ENCODE data around the gene DACT2. TPM values are rescaled to one million over a fixed set of nuclear protein-coding genes. Genes with fewer than 3 reads are reported as not detected.
"Not testable (repeated sequence)": the region's sequence is repeated elsewhere in the genome, so short reads cannot be mapped to it uniquely, and the experiment has no call there.

The DACT2 gene
- total RNA-seq, 2 donors from 2014 or later, result 16.6 to 39.9 TPM

DNA sequence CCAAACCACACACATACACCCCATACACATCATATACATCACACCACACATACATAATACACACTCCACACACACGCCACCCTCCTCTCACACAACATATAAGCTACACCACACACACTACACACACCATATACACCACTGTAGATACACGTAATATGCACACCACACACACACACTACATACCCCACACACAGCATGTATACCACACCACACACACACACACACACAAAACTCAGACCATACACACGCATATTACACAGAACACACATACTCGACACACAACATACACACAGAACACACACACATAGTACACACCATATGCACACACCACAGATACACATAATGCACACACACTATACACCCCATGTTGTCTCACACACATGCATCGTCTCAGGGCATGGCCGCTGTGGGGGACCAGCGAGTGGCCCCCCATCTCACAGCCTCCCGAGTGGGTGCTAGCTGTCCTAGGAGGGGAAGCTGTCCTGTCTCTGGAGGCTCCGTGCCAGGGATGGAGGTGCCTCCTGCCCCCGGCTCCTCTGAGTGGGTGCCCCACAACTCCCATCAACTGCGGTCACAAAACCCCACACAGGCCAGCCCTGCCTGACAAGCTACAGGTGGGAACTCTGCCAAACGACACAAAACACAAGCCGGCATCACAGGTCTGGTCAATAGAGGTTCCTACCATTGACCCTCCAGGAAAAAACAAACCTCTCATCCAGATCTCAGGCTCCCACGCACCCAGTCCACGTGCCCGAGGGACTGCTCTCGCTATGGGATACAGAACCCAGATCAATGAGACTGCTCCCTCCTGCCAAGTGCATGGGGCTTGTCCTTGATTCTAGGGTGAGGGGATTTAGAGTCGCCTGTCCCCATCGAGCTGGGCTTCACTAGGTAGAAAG, 49.1 kb downstream of the DACT2 start:
- Mint-ChIP-seq H3K27me3 (ENCODE audit: insufficient read depth) (peaks cover 8% of the 10 kb centered on the region), H3K36me3 (ENCODE audit: low read depth) (no peaks in the 10 kb centered on the region), H3K4me3 (no peak overlapping the region), H3K4me1 (peaks cover 58% of the 10 kb centered on the region), H3K27ac (no peak overlapping the region), H3K9me3 (no peaks in the 10 kb centered on the region)
- Histone ChIP-seq H3K27me3 (ENCODE audit: control insufficient read depth, insufficient read depth, low read length, poor library complexity, severe bottlenecking) (no peaks in the 10 kb centered on the region), H3K9ac (ENCODE audit: extremely low read depth, low read length, poor library complexity, severe bottlenecking) (no peak overlapping the region), H3K36me3 (ENCODE audit: control insufficient read depth, insufficient read depth, low read length) (no peaks in the 10 kb centered on the region), H3K9me3 (ENCODE audit: control insufficient read depth, low read length) (no peaks in the 10 kb centered on the region), H3K27ac (ENCODE audit: low read depth, low read length) (no peak overlapping the region), H3K4me1 (ENCODE audit: control insufficient read depth, insufficient read depth, low read length) (peaks cover 42% of the 10 kb centered on the region), H3K4me3 (ENCODE audit: low read length) (no peak overlapping the region)
- TF ChIP-seq, protein P1, sequence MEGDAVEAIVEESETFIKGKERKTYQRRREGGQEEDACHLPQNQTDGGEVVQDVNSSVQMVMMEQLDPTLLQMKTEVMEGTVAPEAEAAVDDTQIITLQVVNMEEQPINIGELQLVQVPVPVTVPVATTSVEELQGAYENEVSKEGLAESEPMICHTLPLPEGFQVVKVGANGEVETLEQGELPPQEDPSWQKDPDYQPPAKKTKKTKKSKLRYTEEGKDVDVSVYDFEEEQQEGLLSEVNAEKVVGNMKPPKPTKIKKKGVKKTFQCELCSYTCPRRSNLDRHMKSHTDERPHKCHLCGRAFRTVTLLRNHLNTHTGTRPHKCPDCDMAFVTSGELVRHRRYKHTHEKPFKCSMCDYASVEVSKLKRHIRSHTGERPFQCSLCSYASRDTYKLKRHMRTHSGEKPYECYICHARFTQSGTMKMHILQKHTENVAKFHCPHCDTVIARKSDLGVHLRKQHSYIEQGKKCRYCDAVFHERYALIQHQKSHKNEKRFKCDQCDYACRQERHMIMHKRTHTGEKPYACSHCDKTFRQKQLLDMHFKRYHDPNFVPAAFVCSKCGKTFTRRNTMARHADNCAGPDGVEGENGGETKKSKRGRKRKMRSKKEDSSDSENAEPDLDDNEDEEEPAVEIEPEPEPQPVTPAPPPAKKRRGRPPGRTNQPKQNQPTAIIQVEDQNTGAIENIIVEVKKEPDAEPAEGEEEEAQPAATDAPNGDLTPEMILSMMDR (conservative IDR thresholded peaks at IDR 0.05), result no peak
- 91 to 95% methylated on average over 15 to 19 of the region's 19 CpGs for WGBS, 2 experiments (ENCODE audit: insufficient coverage in 1 of 2, insufficient read length in 1 of 2)
- peak; percentile 28 for DNase-seq

DNA sequence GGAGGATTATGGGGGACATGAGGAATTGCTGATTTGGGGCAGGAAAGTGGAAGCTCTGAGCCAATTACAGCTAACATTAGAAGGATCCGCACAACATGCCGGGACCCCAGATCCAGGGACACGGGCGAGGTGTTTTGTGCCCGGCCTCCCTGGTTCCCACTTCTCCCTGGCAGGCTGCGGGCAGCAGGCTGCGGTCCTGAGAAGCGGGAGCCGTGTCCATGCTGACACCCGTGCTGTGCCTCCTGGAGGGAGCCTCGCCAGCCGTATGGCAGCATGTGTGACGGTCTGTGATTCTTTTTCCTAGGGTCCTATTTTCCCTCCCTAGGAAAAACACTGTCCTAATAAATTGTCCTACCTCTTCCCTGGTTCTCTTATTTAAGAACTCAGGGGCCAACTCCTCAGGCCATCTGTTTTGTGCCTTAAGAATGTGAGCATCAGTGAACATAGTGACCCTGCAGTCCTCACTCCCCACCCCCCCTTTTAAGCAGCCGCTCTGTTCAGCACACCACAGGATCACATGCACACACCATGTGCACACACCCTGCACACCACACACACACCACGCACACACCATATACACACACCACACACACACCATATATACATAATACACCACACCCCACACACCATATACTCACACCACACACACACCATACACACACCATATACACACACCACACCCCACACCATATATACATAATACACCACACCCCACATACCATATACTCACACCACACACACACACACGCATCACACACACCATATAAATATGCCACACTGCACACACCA, 49.9 kb downstream of the DACT2 start:
- 95 to 99% methylated on average over 9 to 16 of the region's 16 CpGs for WGBS, 2 experiments (ENCODE audit: insufficient coverage in 1 of 2, insufficient read length in 1 of 2)
- no peak overlapping the region for H3K9ac ChIP-seq (ENCODE audit: extremely low read depth, low read length, poor library complexity, severe bottlenecking)

DNA sequence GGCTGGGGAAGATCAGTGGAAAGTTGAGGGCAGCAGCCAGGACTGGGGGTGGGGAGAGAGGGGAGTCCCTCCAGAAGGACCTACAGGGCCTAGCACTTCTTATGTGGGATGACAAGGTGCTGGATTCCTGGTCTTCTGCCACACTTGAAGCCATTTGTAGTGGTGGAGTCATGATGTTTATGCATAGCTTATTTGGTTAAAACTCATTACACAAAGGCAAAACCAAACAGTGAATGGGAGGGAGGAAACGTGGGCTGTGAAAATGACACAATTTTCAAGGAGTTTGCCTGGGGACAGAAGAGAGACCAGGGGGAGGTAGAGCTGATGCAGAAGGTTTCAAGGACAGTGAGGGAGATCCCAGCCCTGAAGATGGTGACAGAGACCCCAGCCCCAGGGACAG, 50.8 kb downstream of the DACT2 start:
- Histone ChIP-seq H3K4me1 (ENCODE audit: control insufficient read depth, insufficient read depth, low read length) (peaks cover 43% of the 10 kb centered on the region), H3K9ac (ENCODE audit: extremely low read depth, low read length, poor library complexity, severe bottlenecking) (no peak overlapping the region), H3K27ac (ENCODE audit: low read depth, low read length) (no peak overlapping the region), H3K27me3 (ENCODE audit: control insufficient read depth, insufficient read depth, low read length, poor library complexity, severe bottlenecking) (no peaks in the 10 kb centered on the region), H3K4me3 (ENCODE audit: low read length) (no peak overlapping the region), H3K36me3 (ENCODE audit: control insufficient read depth, insufficient read depth, low read length) (no peaks in the 10 kb centered on the region), H3K9me3 (ENCODE audit: control insufficient read depth, low read length) (no peaks in the 10 kb centered on the region)
- TF ChIP-seq, protein P1 (conservative IDR thresholded peaks at IDR 0.05), result no peak
- Mint-ChIP-seq H3K27me3 (ENCODE audit: insufficient read depth) (peaks cover 7% of the 10 kb centered on the region), H3K4me3 (no peak overlapping the region), H3K4me1 (peaks cover 58% of the 10 kb centered on the region), H3K27ac (no peak overlapping the region), H3K9me3 (no peaks in the 10 kb centered on the region), H3K36me3 (ENCODE audit: low read depth) (no peaks in the 10 kb centered on the region)
- WGBS, 2 experiments (ENCODE audit: insufficient coverage in 1 of 2, insufficient read length in 1 of 2), result 50 to 93% methylated on average over 1 of the region's 1 CpG
- DNase-seq, result no peak

More for the DNA sequence above, 49.9 kb downstream of the DACT2 start:
- Mint-ChIP-seq H3K27me3 (ENCODE audit: insufficient read depth) (peaks cover 7% of the 10 kb centered on the region), H3K9me3 (no peaks in the 10 kb centered on the region), H3K27ac (no peak overlapping the region), H3K4me3 (no peak overlapping the region), H3K36me3 (ENCODE audit: low read depth) (no peaks in the 10 kb centered on the region), H3K4me1 (peaks cover 59% of the 10 kb centered on the region)
- Histone ChIP-seq H3K4me3 (ENCODE audit: low read length) (no peak overlapping the region), H3K36me3 (ENCODE audit: control insufficient read depth, insufficient read depth, low read length) (no peaks in the 10 kb centered on the region), H3K27me3 (ENCODE audit: control insufficient read depth, insufficient read depth, low read length, poor library complexity, severe bottlenecking) (no peaks in the 10 kb centered on the region), H3K9me3 (ENCODE audit: control insufficient read depth, low read length) (no peaks in the 10 kb centered on the region), H3K4me1 (ENCODE audit: control insufficient read depth, insufficient read depth, low read length) (peaks cover 44% of the 10 kb centered on the region), H3K27ac (ENCODE audit: low read depth, low read length) (no peak overlapping the region)
- DNase-seq, result peak; percentile 27
- TF ChIP-seq, protein P1 (conservative IDR thresholded peaks at IDR 0.05), result no peak

DNA sequence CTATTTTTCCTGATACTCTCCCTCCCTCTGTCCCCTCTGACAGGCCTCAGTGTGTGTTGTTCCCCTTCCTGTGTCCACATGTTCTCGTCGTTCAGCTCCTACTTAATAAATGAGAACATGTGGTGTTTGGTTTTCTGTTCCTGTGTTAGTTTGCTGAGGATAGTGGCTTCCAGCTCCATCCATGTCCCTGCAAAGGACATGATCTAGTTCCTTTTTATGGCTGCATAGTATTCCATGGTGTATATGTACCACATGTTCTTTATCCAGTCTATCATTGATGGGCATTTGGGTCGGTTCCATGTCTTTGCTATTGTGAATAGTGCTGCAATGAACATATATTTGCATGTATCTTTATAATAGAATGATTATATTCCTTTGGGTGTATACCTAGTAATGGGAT, 51.8 kb downstream of the DACT2 start:
- H3K9me3 ChIP-seq (ENCODE audit: control insufficient read depth, low read length); H3K27me3 Mint-ChIP-seq (ENCODE audit: insufficient read depth); H3K27me3 ChIP-seq (ENCODE audit: control insufficient read depth, insufficient read depth, low read length, poor library complexity, severe bottlenecking); H3K9me3 Mint-ChIP-seq; H3K27ac ChIP-seq (ENCODE audit: low read depth, low read length); H3K9ac ChIP-seq (ENCODE audit: extremely low read depth, low read length, poor library complexity, severe bottlenecking); H3K4me3 Mint-ChIP-seq; H3K27ac Mint-ChIP-seq; H3K4me3 ChIP-seq (ENCODE audit: low read length); H3K36me3 Mint-ChIP-seq (ENCODE audit: low read depth); DNase-seq; H3K36me3 ChIP-seq (ENCODE audit: control insufficient read depth, insufficient read depth, low read length): not testable (repeated sequence)
- peaks cover 50% of the 10 kb centered on the region for H3K4me1 Mint-ChIP-seq
- WGBS, 2 experiments (ENCODE audit: insufficient coverage in 1 of 2, insufficient read length in 1 of 2), result 93% methylated on average over 3 of the region's 3 CpGs; no CpG with 5 or more reads in 1 of the 2 experiments
- peaks cover 41% of the 10 kb centered on the region for H3K4me1 ChIP-seq (ENCODE audit: control insufficient read depth, insufficient read depth, low read length)

All from endodermal cell (in vitro differentiated cells).